ENCODE measurements around the gene VPS41. TPM values are rescaled to one million over a fixed set of nuclear protein-coding genes. Genes with fewer than 3 reads are reported as not detected.

Gene VPS41
- polyA plus RNA-seq, 4 donors, result 8.6 to 67.7 (median 14.4) TPM

DNA sequence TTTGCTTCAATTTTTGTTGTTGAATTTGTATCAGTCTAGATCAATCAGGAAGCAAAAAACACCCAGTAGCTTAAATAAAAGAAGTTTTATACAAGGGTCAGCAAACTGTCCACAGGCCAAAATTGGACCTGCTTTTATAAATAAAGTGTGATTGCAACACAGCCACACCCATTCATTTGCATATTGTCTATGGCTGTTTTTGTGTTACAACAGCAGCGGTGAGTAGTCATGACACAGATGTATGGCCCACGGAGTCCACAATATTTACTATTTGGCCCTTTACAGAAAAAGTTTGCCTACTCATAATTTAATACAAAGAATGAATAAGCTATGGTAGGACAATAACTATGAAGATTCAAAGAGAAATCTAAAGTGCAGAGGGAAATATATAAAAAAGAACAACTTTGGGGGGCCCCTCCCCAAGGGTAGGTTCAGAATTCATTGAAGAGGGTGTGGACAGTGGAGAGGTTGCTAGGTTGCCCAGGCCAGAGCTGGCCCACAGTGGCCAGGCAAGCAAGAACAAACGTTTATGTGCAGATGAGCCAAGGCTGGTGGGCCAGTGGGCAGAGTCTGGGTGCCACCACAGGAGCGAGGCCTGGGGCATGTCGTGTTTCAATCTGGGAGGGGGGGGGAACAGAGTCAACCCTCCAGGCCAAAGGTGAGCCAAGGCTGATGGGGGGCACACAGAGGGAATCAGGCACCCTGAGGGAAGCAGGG is 230.9 kb downstream of the VPS41 start:
- no peak overlapping the region for H3K27ac ChIP-seq (ENCODE audit: low read depth in 1 of 3, low read length in 2 of 3)
- 83 to 88% (median 88%) methylated on average over 5 of the region's 5 CpGs for WGBS, 3 donors
- no peaks in the 10 kb centered on the region for H3K4me1 ChIP-seq (ENCODE audit: control insufficient read depth in 3 of 3, insufficient read depth in 2 of 3, low read depth in 1 of 3, low read length in 2 of 3)
- peaks cover 0 to 3% of the 10 kb centered on the region in 2 donors for H3K9me3 ChIP-seq (ENCODE audit: control insufficient read depth in 2 of 2, insufficient read depth in 1 of 2, low read depth in 1 of 2, low read length in 1 of 2)
- H3K36me3 ChIP-seq (ENCODE audit: control insufficient read depth in 3 of 3, insufficient read depth in 2 of 3, low read depth in 1 of 3, low read length in 3 of 3), result no peaks in the 10 kb centered on the region
- DNase-seq, result no peak
- no peak for FAIRE-seq
- no peak overlapping the region for H3K4me3 ChIP-seq (ENCODE audit: low read depth in 1 of 3, low read length in 3 of 3)
- no peaks in the 10 kb centered on the region for H3K27me3 ChIP-seq (ENCODE audit: control insufficient read depth in 3 of 3, insufficient read depth in 3 of 3, low read length in 3 of 3)

DNA sequence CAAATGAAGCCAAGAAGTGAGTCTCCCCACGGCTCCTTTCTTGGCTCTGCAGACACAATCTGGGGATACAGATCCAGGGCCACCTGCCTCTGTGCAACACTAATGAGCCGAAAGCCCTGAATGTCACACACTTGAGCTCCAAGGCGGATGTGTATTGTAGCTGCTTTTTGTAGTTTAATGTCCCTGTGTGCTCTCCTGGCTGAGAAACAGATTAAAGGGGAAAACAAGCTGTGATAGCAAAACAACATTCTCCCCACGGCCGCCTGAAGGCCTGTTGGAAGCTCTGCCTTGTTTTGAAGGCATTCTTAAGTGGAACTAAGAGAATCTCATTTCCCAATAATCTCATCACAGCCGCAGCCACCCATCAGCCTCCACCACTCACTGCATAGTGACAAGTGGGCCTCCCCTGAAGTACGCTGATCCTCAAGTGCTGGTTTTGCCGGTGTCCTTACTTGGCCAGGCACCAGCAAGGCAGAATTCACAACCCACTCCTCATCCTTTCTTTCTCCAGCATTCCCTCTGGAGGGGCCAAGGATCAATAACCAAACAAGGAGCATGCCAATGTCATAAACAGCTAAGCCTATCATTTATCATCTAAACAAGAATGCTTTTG is 233.4 kb downstream of the VPS41 start:
- FAIRE-seq, result no peak
- Histone ChIP-seq H3K36me3 (ENCODE audit: control insufficient read depth in 3 of 3, insufficient read depth in 2 of 3, low read depth in 1 of 3, low read length in 3 of 3) (no peaks in the 10 kb centered on the region), H3K27ac (ENCODE audit: low read depth in 1 of 3, low read length in 2 of 3) (no peak overlapping the region), H3K4me3 (ENCODE audit: low read depth in 1 of 3, low read length in 3 of 3) (no peak overlapping the region), H3K27me3 (ENCODE audit: control insufficient read depth in 3 of 3, insufficient read depth in 3 of 3, low read length in 3 of 3) (no peaks in the 10 kb centered on the region), H3K9me3 (ENCODE audit: control insufficient read depth in 2 of 2, insufficient read depth in 1 of 2, low read depth in 1 of 2, low read length in 1 of 2) (peaks cover 0 to 3% of the 10 kb centered on the region in 2 donors), H3K4me1 (ENCODE audit: control insufficient read depth in 3 of 3, insufficient read depth in 2 of 3, low read depth in 1 of 3, low read length in 2 of 3) (no peaks in the 10 kb centered on the region)
- no peak for DNase-seq
- 51 to 55% (median 54%) methylated on average over 8 of the region's 8 CpGs for WGBS, 3 donors

DNA sequence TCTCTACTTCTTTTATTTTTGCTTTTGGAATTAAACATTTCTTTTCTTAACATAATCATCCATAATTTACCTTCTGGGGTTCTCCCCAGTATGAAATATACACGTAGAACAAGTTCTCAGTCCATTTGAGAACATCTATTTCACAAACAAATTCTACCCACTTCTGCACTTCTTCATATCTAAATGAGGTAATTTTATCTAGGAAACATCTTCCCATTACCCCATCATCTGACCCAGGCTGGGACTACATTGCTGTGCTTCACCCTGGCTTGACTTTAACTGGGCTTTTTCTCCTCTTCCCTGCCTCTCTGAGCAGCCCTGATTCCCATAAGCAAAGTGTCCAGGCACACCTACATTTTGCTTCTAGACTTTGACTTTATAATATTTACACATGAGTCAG is 234.5 kb downstream of the VPS41 start:
- Histone ChIP-seq H3K36me3 (ENCODE audit: control insufficient read depth in 3 of 3, insufficient read depth in 2 of 3, low read depth in 1 of 3, low read length in 3 of 3) (no peaks in the 10 kb centered on the region), H3K27me3 (ENCODE audit: control insufficient read depth in 3 of 3, insufficient read depth in 3 of 3, low read length in 3 of 3) (no peaks in the 10 kb centered on the region), H3K4me3 (ENCODE audit: low read depth in 1 of 3, low read length in 3 of 3) (no peak overlapping the region), H3K27ac (ENCODE audit: low read depth in 1 of 3, low read length in 2 of 3) (no peak overlapping the region), H3K4me1 (ENCODE audit: control insufficient read depth in 3 of 3, insufficient read depth in 2 of 3, low read depth in 1 of 3, low read length in 2 of 3) (no peaks in the 10 kb centered on the region), H3K9me3 (ENCODE audit: control insufficient read depth in 2 of 2, insufficient read depth in 1 of 2, low read depth in 1 of 2, low read length in 1 of 2) (peaks cover 0 to 3% of the 10 kb centered on the region in 2 donors)
- WGBS, 3 donors, result 40 to 66% (median 60%) methylated on average over 1 of the region's 1 CpG
- DNase-seq, result no peak
- FAIRE-seq, result no peak

DNA sequence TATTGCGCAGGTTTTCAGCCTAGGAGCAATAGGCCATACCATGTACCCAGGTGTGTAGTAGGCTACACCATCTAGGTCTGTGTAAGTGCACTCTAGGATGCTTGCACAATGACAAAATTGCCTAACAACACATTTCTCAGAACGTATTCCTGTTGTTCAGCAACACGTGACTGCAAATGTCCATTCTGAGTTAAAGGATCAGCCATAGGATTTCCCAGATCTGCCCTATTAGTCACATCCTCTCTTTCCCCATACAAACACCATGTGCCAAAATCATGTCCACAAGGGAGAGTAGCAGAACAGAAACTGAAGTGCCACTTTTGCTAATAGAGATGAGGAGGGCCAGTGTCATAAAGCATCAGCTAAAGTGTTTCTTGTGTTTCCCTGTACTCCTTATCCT is 235.2 kb downstream of the VPS41 start:
- FAIRE-seq, result no peak
- no peak overlapping the region for H3K4me3 ChIP-seq (ENCODE audit: low read depth in 1 of 3, low read length in 3 of 3)
- H3K27ac ChIP-seq (ENCODE audit: low read depth in 1 of 3, low read length in 2 of 3), result no peak overlapping the region
- no peaks in the 10 kb centered on the region for H3K27me3 ChIP-seq (ENCODE audit: control insufficient read depth in 3 of 3, insufficient read depth in 3 of 3, low read length in 3 of 3)
- DNase-seq, result no peak
- no peaks in the 10 kb centered on the region for H3K36me3 ChIP-seq (ENCODE audit: control insufficient read depth in 3 of 3, insufficient read depth in 2 of 3, low read depth in 1 of 3, low read length in 3 of 3)
- 78 to 79% (median 79%) methylated on average over 3 of the region's 3 CpGs for WGBS, 3 donors
- H3K4me1 ChIP-seq (ENCODE audit: control insufficient read depth in 3 of 3, insufficient read depth in 2 of 3, low read depth in 1 of 3, low read length in 2 of 3), result no peaks in the 10 kb centered on the region
- H3K9me3 ChIP-seq (ENCODE audit: control insufficient read depth in 2 of 2, insufficient read depth in 1 of 2, low read depth in 1 of 2, low read length in 1 of 2), result peaks cover 0 to 3% of the 10 kb centered on the region in 2 donors

Other genes starting within 250 kb of the VPS41 start
- under 1 TPM in 1 of 4 donors, not detected in 3; 0.16 TPM for gene POU6F2, start 68.7 kb upstream of the VPS41 start, polyA plus RNA-seq

Measured in small intestine (tissue), 7 donors.